PFSK-1 (cell line): ENCODE results near the gene SLC39A3.

Experiments used
- FOXP2 ChIP-seq: optimal IDR thresholded peaks from 2 replicates; pipeline ENCODE3; 2011; ENCODE audit warnings: borderline replicate concordance, control low read depth, inconsistent platforms; ENCODE audit not compliant: insufficient read depth; ENCODE audit errors: extremely low read length, extremely low read depth
- SIN3A ChIP-seq: IDR thresholded peaks from 2 replicates; pipeline ENCODE4 v1.6.1; 2012; ENCODE audit warnings: mild to moderate bottlenecking, low read length, moderate library complexity, borderline replicate concordance; ENCODE audit not compliant: insufficient read depth
- TAF1 ChIP-seq: IDR thresholded peaks from 2 replicates; pipeline ENCODE4 v1.6.1; 2012; ENCODE audit warnings: low read length, control low read depth, borderline replicate concordance; ENCODE audit not compliant: insufficient read depth
- TF ChIP-seq, protein P1 (sequence below), 2 experiments: IDR thresholded peaks; 2 replicates each; pipeline versions ENCODE4 v1.6.1 to v1.8.0; 2011 to 2012; ENCODE audit warnings: low read depth in 2 of 2, low read length in 2 of 2, control low read depth in 1 of 2, inconsistent platforms in 1 of 2, mild to moderate bottlenecking in 1 of 2, moderate library complexity in 1 of 2; ENCODE audit not compliant: insufficient read depth in 1 of 2

DNA sequence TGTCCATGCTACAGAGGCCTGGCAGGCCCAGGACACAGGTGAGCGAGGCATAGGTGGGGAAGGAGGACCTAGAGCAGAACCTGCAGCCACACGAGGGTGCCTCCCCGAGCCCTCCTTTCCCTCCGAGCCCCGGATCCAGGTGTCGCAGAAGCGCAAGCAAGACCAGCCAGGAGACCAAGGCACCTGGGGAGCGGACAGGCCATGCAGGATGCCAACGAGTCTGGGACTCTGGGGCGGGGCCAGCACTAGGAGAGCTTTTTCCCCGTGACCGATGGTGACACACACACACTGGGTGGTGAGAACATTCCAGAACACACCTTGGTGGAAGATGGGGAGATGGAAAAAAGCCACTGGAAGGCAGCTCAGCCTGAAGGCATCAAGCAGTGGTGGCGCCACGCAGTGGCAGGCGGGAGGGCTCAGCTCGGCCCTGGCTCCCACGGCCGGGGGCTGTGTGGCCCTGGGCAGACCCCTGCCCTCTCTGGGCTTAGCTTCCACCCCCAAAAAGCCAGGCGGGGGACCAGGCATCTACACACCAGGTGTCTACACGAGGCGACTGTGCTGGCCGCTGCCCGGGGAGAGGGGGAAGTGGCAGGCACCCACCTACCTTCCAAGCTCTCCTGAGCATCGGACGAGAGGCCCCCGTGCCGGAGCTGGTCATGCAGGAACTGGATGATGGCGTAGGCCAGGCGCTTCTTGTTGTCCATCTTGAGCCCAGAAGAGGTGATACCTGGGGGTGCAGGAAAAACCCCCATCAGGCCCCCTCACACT is 28.7 kb upstream of the SLC39A3 start:
- TF ChIP-seq TAF1 (no peak), FOXP2 (no peak), SIN3A (no peak)
- TF ChIP-seq, protein P1, sequence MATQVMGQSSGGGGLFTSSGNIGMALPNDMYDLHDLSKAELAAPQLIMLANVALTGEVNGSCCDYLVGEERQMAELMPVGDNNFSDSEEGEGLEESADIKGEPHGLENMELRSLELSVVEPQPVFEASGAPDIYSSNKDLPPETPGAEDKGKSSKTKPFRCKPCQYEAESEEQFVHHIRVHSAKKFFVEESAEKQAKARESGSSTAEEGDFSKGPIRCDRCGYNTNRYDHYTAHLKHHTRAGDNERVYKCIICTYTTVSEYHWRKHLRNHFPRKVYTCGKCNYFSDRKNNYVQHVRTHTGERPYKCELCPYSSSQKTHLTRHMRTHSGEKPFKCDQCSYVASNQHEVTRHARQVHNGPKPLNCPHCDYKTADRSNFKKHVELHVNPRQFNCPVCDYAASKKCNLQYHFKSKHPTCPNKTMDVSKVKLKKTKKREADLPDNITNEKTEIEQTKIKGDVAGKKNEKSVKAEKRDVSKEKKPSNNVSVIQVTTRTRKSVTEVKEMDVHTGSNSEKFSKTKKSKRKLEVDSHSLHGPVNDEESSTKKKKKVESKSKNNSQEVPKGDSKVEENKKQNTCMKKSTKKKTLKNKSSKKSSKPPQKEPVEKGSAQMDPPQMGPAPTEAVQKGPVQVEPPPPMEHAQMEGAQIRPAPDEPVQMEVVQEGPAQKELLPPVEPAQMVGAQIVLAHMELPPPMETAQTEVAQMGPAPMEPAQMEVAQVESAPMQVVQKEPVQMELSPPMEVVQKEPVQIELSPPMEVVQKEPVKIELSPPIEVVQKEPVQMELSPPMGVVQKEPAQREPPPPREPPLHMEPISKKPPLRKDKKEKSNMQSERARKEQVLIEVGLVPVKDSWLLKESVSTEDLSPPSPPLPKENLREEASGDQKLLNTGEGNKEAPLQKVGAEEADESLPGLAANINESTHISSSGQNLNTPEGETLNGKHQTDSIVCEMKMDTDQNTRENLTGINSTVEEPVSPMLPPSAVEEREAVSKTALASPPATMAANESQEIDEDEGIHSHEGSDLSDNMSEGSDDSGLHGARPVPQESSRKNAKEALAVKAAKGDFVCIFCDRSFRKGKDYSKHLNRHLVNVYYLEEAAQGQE (IDR thresholded peaks at IDR 0.05; ENCODE audit: insufficient read depth in 1 of 2, low read depth in 2 of 2, low read length in 2 of 2) = no peak
